22Rv1 (cell line): ENCODE measurements around the gene ST8SIA5.

Experiments
- H3K27ac ChIP-seq: fragments of 450-650 bp; 2 replicates; pipeline ENCODE4 v1.5.1; 2017
- CTCF ChIP-seq: fragments of 450-650 bp; IDR thresholded peaks from 2 replicates; pipeline ENCODE4 v1.5.1; 2017; ENCODE audit warnings: mild to moderate bottlenecking
- ZFX ChIP-seq: fragments of 450-650 bp; IDR thresholded peaks from 2 replicates; pipeline ENCODE4 v1.6.1; 2017; ENCODE audit warnings: antibody characterized with exemption, borderline replicate concordance

ST8SIA5 gene

GRCh38 chr18:46642561-46642960, 114.3 kb downstream of the ST8SIA5 start:
- no peak overlapping the region for H3K27ac ChIP-seq
- TF ChIP-seq ZFX (no peak), CTCF (no peak)

- TF ChIP-seq CTCF (no peak), ZFX (no peak)
- no peak overlapping the region for H3K27ac ChIP-seq
These were observed 114.9 kb downstream of the ST8SIA5 start for GRCh38 chr18:46641917-46642316.

DNA sequence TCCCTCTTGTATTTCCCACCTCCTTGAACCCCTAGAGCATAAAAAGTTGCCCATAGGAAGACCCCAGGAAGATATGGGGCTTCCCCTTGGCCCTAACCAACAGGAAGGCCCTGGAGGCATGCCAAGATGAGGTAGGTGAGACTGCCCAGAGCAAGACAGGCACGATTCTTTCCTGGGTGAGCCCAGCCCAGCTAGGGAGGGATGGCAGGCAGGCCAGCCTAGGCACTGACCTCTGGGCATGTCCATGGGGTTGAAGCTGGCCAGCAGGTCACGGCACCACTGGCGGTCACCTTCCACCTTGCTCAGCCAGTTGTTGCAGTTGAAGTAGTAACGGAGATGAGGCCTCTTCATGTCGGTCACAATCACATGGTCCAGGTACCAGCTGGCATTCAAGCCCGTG, 117.5 kb downstream of the ST8SIA5 start:
- TF ChIP-seq CTCF = no peak
- no peak for TF ChIP-seq ZFX
- H3K27ac ChIP-seq = no peak overlapping the region

- TF ChIP-seq ZFX (no peak), CTCF (no peak)
- no peak overlapping the region for H3K27ac ChIP-seq
These were observed 120.7 kb downstream of the ST8SIA5 start for GRCh38 chr18:46636040-46636630.

DNA sequence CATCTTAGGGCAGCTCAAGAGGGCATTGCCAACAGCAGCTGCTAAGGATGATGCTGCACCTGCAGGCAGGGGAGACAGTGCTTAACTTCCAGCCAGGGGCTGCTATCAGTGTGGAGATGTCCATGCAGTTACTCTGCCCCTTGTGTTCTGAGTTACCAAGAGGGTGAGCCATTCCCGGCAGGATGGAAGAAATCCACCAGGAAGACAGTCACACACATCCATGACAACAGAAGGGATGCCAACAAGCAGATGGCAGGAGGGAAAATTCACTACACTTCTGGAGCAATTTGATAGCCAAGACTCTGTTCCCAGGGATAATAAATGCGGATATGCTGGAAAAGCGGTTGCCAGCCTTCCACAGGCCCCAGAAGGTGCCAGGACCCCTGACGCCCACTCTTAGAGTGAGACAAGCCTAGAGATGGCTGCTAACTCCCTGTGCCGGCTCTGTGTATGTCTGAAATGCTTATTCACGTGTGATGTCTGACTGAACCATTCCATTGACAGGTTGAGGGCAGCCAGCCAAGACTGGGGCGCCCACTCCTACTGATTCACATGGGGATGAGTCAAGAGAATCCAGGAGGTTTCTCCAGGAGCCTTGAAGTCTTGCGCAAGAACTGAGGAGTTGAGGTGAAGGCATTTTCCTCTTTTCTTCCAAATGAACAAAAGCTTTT, 124.3 kb downstream of the ST8SIA5 start:
- no peak for TF ChIP-seq CTCF
- TF ChIP-seq ZFX = no peak
- H3K27ac ChIP-seq = no peak overlapping the region

GRCh38 chr18:46630991-46631390, 125.9 kb downstream of the ST8SIA5 start:
- no peak overlapping the region for H3K27ac ChIP-seq
- TF ChIP-seq CTCF (no peak), ZFX (no peak)

DNA sequence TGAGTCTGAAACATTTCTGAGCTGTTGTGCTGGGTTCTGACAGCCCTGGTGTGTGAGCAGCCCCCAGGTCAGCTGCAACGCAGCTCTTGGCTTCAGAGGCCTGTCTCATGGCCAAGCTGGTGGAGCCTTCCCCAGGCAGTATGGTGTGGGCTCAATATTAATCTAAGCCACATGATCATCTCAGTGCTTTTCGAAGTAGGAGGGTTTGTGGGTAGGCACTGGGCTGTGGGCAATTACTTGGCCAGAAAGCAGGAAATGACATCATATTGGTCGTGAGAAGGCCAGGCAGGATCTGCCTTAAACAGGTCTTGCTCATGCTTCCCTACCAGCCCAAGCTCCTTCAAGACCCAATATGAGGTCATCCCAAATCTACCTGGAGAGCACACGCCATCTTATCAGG, 126.7 kb downstream of the ST8SIA5 start:
- H3K27ac ChIP-seq = no peak overlapping the region

More for the DNA sequence above, 126.7 kb downstream of the ST8SIA5 start:
- no peak for TF ChIP-seq CTCF
